H1 (cell line): ENCODE data around the gene FAM204A. TPM values are rescaled to one million over a fixed set of nuclear protein-coding genes. Genes with fewer than 3 reads are reported as not detected.

Source experiments
- CTBP2 ChIP-seq: IDR thresholded peaks from 2 replicates; pipeline ENCODE4 v1.7.0; 2011; ENCODE audit warnings: borderline replicate concordance, mild to moderate bottlenecking, moderate library complexity, mixed read lengths, low read length; ENCODE audit not compliant: insufficient read depth, insufficient read length
- MAFK ChIP-seq: IDR thresholded peaks from 2 replicates; pipeline ENCODE4 v1.6.1; 2012; ENCODE audit warnings: low read depth, mild to moderate bottlenecking, improper control_type of control experiment, low read length
- polyA plus RNA-seq, 7 experiments: library from polyadenylated mRNA; depleted of rRNA in 3 of 7; stranded (reverse) in 5 of 7; unstranded in 2 of 7; fragments of >200 nt in 5 of 7; fragments of 200-250 nt in 2 of 7; gene quantifications; 1 replicate in 5 of 7; 2 replicates in 1 of 7; 4 replicates in 1 of 7; pipeline versions ENCODE4 v1.2.1 to v1.2.3, GENCODE V29; 2011 to 2013; ENCODE audit warnings: missing spikeins in 2 of 7, mixed read lengths in 2 of 7
- total RNA-seq: library from RNA; stranded (reverse); fragmentation: NEBNext Ultra II Directional; extraction: Animal tissue kit (Norgen Biotek cat#: 25700); gene quantifications from 2 replicates; pipeline ENCODE4 v1.2.1, GENCODE V29; 2021
- TF ChIP-seq, protein P1 (sequence below): fragments of 300-600 bp; sonication (generic); IDR thresholded peaks from 2 replicates; pipeline ENCODE4 v1.7.1; 2012; ENCODE audit warnings: low read length, moderate library complexity, mild to moderate bottlenecking, inconsistent platforms; ENCODE audit not compliant: insufficient replicate concordance
- TF ChIP-seq, protein P2 (sequence below): IDR thresholded peaks from 2 replicates; pipeline ENCODE4 v1.6.1; 2012; ENCODE audit warnings: inconsistent platforms

FAM204A gene
- total and polyA plus RNA-seq, 2 of the 8 experiments (the other 6 are each of a cell fraction or from before 2014, with no cell fraction given) = 4.9 to 37.4 TPM

DNA sequence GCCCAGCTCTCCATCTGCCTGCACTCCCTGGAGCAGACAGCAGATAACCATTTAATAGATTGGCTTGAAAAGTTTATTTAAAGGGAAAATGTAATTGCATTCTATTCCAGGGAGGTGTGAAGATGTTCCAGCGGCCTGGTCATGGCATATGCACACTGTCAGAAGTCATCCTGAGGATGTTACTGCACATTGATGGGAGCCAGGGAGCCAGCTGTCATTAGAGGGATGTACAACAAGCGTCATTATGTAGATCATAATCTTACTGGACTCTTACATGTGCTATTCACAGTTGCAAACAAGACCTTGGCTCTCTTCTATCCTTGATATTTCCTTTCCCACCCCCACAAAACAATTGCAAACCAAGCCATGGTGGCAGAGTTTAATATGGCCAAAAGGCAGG lies 65.4 kb downstream of the FAM204A start (continued):
- TF ChIP-seq, protein P1, sequence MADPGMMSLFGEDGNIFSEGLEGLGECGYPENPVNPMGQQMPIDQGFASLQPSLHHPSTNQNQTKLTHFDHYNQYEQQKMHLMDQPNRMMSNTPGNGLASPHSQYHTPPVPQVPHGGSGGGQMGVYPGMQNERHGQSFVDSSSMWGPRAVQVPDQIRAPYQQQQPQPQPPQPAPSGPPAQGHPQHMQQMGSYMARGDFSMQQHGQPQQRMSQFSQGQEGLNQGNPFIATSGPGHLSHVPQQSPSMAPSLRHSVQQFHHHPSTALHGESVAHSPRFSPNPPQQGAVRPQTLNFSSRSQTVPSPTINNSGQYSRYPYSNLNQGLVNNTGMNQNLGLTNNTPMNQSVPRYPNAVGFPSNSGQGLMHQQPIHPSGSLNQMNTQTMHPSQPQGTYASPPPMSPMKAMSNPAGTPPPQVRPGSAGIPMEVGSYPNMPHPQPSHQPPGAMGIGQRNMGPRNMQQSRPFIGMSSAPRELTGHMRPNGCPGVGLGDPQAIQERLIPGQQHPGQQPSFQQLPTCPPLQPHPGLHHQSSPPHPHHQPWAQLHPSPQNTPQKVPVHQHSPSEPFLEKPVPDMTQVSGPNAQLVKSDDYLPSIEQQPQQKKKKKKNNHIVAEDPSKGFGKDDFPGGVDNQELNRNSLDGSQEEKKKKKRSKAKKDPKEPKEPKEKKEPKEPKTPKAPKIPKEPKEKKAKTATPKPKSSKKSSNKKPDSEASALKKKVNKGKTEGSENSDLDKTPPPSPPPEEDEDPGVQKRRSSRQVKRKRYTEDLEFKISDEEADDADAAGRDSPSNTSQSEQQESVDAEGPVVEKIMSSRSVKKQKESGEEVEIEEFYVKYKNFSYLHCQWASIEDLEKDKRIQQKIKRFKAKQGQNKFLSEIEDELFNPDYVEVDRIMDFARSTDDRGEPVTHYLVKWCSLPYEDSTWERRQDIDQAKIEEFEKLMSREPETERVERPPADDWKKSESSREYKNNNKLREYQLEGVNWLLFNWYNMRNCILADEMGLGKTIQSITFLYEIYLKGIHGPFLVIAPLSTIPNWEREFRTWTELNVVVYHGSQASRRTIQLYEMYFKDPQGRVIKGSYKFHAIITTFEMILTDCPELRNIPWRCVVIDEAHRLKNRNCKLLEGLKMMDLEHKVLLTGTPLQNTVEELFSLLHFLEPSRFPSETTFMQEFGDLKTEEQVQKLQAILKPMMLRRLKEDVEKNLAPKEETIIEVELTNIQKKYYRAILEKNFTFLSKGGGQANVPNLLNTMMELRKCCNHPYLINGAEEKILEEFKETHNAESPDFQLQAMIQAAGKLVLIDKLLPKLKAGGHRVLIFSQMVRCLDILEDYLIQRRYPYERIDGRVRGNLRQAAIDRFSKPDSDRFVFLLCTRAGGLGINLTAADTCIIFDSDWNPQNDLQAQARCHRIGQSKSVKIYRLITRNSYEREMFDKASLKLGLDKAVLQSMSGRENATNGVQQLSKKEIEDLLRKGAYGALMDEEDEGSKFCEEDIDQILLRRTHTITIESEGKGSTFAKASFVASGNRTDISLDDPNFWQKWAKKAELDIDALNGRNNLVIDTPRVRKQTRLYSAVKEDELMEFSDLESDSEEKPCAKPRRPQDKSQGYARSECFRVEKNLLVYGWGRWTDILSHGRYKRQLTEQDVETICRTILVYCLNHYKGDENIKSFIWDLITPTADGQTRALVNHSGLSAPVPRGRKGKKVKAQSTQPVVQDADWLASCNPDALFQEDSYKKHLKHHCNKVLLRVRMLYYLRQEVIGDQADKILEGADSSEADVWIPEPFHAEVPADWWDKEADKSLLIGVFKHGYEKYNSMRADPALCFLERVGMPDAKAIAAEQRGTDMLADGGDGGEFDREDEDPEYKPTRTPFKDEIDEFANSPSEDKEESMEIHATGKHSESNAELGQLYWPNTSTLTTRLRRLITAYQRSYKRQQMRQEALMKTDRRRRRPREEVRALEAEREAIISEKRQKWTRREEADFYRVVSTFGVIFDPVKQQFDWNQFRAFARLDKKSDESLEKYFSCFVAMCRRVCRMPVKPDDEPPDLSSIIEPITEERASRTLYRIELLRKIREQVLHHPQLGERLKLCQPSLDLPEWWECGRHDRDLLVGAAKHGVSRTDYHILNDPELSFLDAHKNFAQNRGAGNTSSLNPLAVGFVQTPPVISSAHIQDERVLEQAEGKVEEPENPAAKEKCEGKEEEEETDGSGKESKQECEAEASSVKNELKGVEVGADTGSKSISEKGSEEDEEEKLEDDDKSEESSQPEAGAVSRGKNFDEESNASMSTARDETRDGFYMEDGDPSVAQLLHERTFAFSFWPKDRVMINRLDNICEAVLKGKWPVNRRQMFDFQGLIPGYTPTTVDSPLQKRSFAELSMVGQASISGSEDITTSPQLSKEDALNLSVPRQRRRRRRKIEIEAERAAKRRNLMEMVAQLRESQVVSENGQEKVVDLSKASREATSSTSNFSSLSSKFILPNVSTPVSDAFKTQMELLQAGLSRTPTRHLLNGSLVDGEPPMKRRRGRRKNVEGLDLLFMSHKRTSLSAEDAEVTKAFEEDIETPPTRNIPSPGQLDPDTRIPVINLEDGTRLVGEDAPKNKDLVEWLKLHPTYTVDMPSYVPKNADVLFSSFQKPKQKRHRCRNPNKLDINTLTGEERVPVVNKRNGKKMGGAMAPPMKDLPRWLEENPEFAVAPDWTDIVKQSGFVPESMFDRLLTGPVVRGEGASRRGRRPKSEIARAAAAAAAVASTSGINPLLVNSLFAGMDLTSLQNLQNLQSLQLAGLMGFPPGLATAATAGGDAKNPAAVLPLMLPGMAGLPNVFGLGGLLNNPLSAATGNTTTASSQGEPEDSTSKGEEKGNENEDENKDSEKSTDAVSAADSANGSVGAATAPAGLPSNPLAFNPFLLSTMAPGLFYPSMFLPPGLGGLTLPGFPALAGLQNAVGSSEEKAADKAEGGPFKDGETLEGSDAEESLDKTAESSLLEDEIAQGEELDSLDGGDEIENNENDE = no peak
- TF ChIP-seq CTBP2 (no peak), MAFK (no peak)
- TF ChIP-seq, protein P2, sequence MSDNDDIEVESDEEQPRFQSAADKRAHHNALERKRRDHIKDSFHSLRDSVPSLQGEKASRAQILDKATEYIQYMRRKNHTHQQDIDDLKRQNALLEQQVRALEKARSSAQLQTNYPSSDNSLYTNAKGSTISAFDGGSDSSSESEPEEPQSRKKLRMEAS = no peak
